Ishikawa (cell line): Measurements from ENCODE around the gene CHCHD6.

Source experiments
- CEBPB ChIP-seq: IDR thresholded peaks from 2 replicates; pipeline ENCODE4 v1.6.1; 2012
- CREB1 ChIP-seq: IDR thresholded peaks from 2 replicates; pipeline ENCODE4 v1.6.1; 2012; ENCODE audit warnings: low read depth
- EGR1 ChIP-seq: IDR thresholded peaks from 2 replicates; pipeline ENCODE4 v1.6.1; 2012
- EP300 ChIP-seq: IDR thresholded peaks from 2 replicates; pipeline ENCODE4 v1.6.1; 2012; ENCODE audit warnings: borderline replicate concordance
- FOXM1 ChIP-seq: IDR thresholded peaks from 2 replicates; pipeline ENCODE4 v1.6.1; 2012; ENCODE audit warnings: low read depth, borderline replicate concordance
- MAX ChIP-seq: IDR thresholded peaks from 2 replicates; pipeline ENCODE4 v1.6.1; 2012
- NFIC ChIP-seq: IDR thresholded peaks from 2 replicates; pipeline ENCODE4 v1.6.1; 2012
- RAD21 ChIP-seq: IDR thresholded peaks from 2 replicates; pipeline ENCODE4 v1.6.1; 2012; ENCODE audit warnings: low read depth
- REST ChIP-seq: IDR thresholded peaks from 2 replicates; pipeline ENCODE4 v1.6.1; 2012; ENCODE audit warnings: low read depth, mild to moderate bottlenecking
- TAF1 ChIP-seq: IDR thresholded peaks from 2 replicates; pipeline ENCODE4 v1.6.1; 2012; ENCODE audit warnings: low read depth, mild to moderate bottlenecking
- TCF12 ChIP-seq: IDR thresholded peaks from 2 replicates; pipeline ENCODE4 v1.6.1; 2012; ENCODE audit warnings: low read depth
- TEAD4 ChIP-seq: IDR thresholded peaks from 2 replicates; pipeline ENCODE4 v1.6.1; 2012
- USF1 ChIP-seq: IDR thresholded peaks from 2 replicates; pipeline ENCODE4 v1.6.1; 2012
- YY1 ChIP-seq: IDR thresholded peaks from 2 replicates; pipeline ENCODE4 v1.6.1; 2012; ENCODE audit warnings: low read depth
- ZBTB7A ChIP-seq: IDR thresholded peaks from 2 replicates; pipeline ENCODE4 v1.6.1; 2012; ENCODE audit warnings: low read depth

The CHCHD6 gene

GRCh38 chr3:126938520-126939337 is 234.7 kb downstream of the CHCHD6 start:
- TF ChIP-seq ZBTB7A (no peak), EGR1 (no peak), REST (no peak), CEBPB (no peak), NFIC (no peak), TCF12 (no peak), FOXM1 (no peak), CREB1 (no peak), TAF1 (no peak), YY1 (no peak), USF1 (no peak), TEAD4 (no peak), MAX (no peak), EP300 (no peak), RAD21 (no peak)

- TF ChIP-seq ZBTB7A = no peak
- no peak for TF ChIP-seq CREB1
- no peak for TF ChIP-seq YY1
- TF ChIP-seq TEAD4 = no peak
- TF ChIP-seq USF1 = no peak
- no peak for TF ChIP-seq MAX
- TF ChIP-seq REST = no peak
- no peak for TF ChIP-seq TAF1
- TF ChIP-seq CEBPB = no peak
- TF ChIP-seq EGR1 = no peak
- no peak for TF ChIP-seq TCF12
- TF ChIP-seq FOXM1 = no peak
- no peak for TF ChIP-seq EP300
- TF ChIP-seq RAD21 = no peak
- no peak for TF ChIP-seq NFIC
Observed at GRCh38 chr3:126939338-126939718, 235.3 kb downstream of the CHCHD6 start.

- TF ChIP-seq CEBPB (no peak), RAD21 (no peak), USF1 (no peak), CREB1 (no peak), MAX (no peak), EP300 (no peak), ZBTB7A (no peak), FOXM1 (no peak), NFIC (no peak), TCF12 (no peak), TEAD4 (no peak), REST (no peak), TAF1 (no peak), EGR1 (no peak), YY1 (no peak)
Observed at GRCh38 chr3:126939733-126940132, 235.7 kb downstream of the CHCHD6 start.
